H9 (cell line): ENCODE data around the gene RBM48. TPM values are rescaled to one million over a fixed set of nuclear protein-coding genes. Genes with fewer than 3 reads are reported as not detected.

Source experiments
- DNase-seq: peaks from one replicate; pipeline ENCODE4 v3.0.0-alpha.2; 2017
- H2AFZ ChIP-seq: one replicate; pipeline ENCODE4 v1.6.1; 2013; ENCODE audit warnings: mild to moderate bottlenecking, low read length, control low read depth, moderate library complexity
- H2AK5ac ChIP-seq: 2 replicates; pipeline ENCODE4 v1.6.1; 2013; ENCODE audit warnings: low read length, control low read depth, mixed read lengths; ENCODE audit not compliant: insufficient read length
- H2BK120ac ChIP-seq: one replicate; pipeline ENCODE4 v1.6.1; 2013; ENCODE audit warnings: low read depth, mild to moderate bottlenecking, low read length, control low read depth, inconsistent platforms; ENCODE audit not compliant: poor library complexity, severe bottlenecking
- H2BK12ac ChIP-seq: 2 replicates; pipeline ENCODE4 v1.6.1; 2013; ENCODE audit warnings: low read length, control low read depth, mixed read lengths, low read depth; ENCODE audit not compliant: insufficient read length
- H2BK15ac ChIP-seq: 2 replicates; pipeline ENCODE4 v1.6.1; 2013; ENCODE audit warnings: low read depth, low read length, control low read depth
- H2BK20ac ChIP-seq: one replicate; pipeline ENCODE4 v1.6.1; 2013; ENCODE audit warnings: low read depth, mild to moderate bottlenecking, low read length, control low read depth, inconsistent platforms; ENCODE audit not compliant: poor library complexity, severe bottlenecking
- H2BK5ac ChIP-seq: 2 replicates; pipeline ENCODE4 v1.6.1; 2013; ENCODE audit warnings: low read length, control low read depth, mixed read lengths; ENCODE audit not compliant: insufficient read length
- H3K14ac ChIP-seq: 2 replicates; pipeline ENCODE4 v1.6.1; 2013; ENCODE audit warnings: low read length, control low read depth; ENCODE audit not compliant: insufficient read depth
- H3K18ac ChIP-seq: 2 replicates; pipeline ENCODE4 v1.6.1; 2013; ENCODE audit warnings: low read depth, mild to moderate bottlenecking, mixed read lengths, low read length, control low read depth; ENCODE audit not compliant: insufficient read length
- H3K23ac ChIP-seq: 2 replicates; pipeline ENCODE4 v1.6.1; 2013; ENCODE audit warnings: low read length, control low read depth, mixed read lengths, low read depth; ENCODE audit not compliant: insufficient read length
- H3K23me2 ChIP-seq: 2 replicates; pipeline ENCODE4 v1.6.1; 2013; ENCODE audit warnings: low read depth, mild to moderate bottlenecking, mixed read lengths, low read length, control low read depth; ENCODE audit not compliant: insufficient read length, poor library complexity, severe bottlenecking
- H3K27ac ChIP-seq: 2 replicates; pipeline ENCODE4 v1.5.1; 2013; ENCODE audit warnings: low read length, control low read depth, mixed read lengths, low read depth; ENCODE audit not compliant: insufficient read length
- H3K27me3 ChIP-seq: 2 replicates; pipeline ENCODE4 v1.6.1; 2013; ENCODE audit warnings: low read length, control low read depth, inconsistent platforms; ENCODE audit not compliant: insufficient read depth
- H3K4ac ChIP-seq: 2 replicates; pipeline ENCODE4 v1.6.1; 2013; ENCODE audit warnings: low read depth, mild to moderate bottlenecking, control low read depth, inconsistent platforms, low read length, moderate library complexity
- H3K4me1 ChIP-seq: 2 replicates; pipeline ENCODE4 v1.6.1; 2013; ENCODE audit warnings: low read length, control low read depth, inconsistent platforms; ENCODE audit not compliant: insufficient read depth
- H3K4me2 ChIP-seq: 2 replicates; pipeline ENCODE4 v1.6.1; 2013; ENCODE audit warnings: low read length, control low read depth, mixed read lengths; ENCODE audit not compliant: insufficient read length, insufficient read depth
- H3K56ac ChIP-seq: 2 replicates; pipeline ENCODE4 v1.6.1; 2013; ENCODE audit warnings: low read depth, mild to moderate bottlenecking, mixed read lengths, low read length, control low read depth; ENCODE audit not compliant: insufficient read length
- H3K79me1 ChIP-seq: 2 replicates; pipeline ENCODE4 v1.6.1; 2013; ENCODE audit warnings: low read depth, mild to moderate bottlenecking, moderate library complexity, low read length, control low read depth, inconsistent platforms; ENCODE audit not compliant: insufficient read depth, poor library complexity, severe bottlenecking
- H3K79me2 ChIP-seq: 2 replicates; pipeline ENCODE4 v1.6.1; 2013; ENCODE audit warnings: low read length, control low read depth, inconsistent platforms; ENCODE audit not compliant: insufficient read depth
- H3K9ac ChIP-seq: 2 replicates; pipeline ENCODE4 v1.6.1; 2013; ENCODE audit warnings: low read length, control low read depth, mixed read lengths; ENCODE audit not compliant: insufficient read length; ENCODE audit errors: extremely low read depth
- H3K9me3 ChIP-seq: one replicate; pipeline ENCODE4 v1.6.1; 2013; ENCODE audit warnings: low read depth, low read length, inconsistent platforms; ENCODE audit not compliant: control insufficient read depth
- H3T11ph ChIP-seq: one replicate; pipeline ENCODE4 v1.6.1; 2013; ENCODE audit warnings: mild to moderate bottlenecking, low read length, control low read depth, inconsistent platforms
- H4K20me1 ChIP-seq: one replicate; pipeline ENCODE4 v1.6.1; 2013; ENCODE audit not compliant: control insufficient read depth, insufficient read length, insufficient read depth
- H4K5ac ChIP-seq: 2 replicates; pipeline ENCODE4 v1.6.1; 2013; ENCODE audit warnings: low read depth, mild to moderate bottlenecking, mixed read lengths, low read length, control low read depth; ENCODE audit not compliant: insufficient read length
- H4K8ac ChIP-seq: replicated peaks from 2 replicates; pipeline ENCODE4 v1.6.1; 2013; ENCODE audit warnings: low read length, control low read depth, mixed read lengths, low read depth; ENCODE audit not compliant: insufficient read length
- H4K91ac ChIP-seq: 2 replicates; pipeline ENCODE4 v1.6.1; 2013; ENCODE audit warnings: low read depth, mild to moderate bottlenecking, moderate library complexity, mixed read lengths, low read length, control low read depth; ENCODE audit not compliant: insufficient read length
- H3K27ac Mint-ChIP-seq, 3 experiments: 2 replicates in 2 of 3; 3 replicates in 1 of 3; pipeline ENCODE4 v1.8.0; 2020 to 2021; ENCODE audit warnings: mixed read lengths in 3 of 3, mild to moderate bottlenecking in 1 of 3, moderate library complexity in 1 of 3
- H3K27me3 Mint-ChIP-seq: 2 replicates; pipeline ENCODE4 v1.8.0; 2021; ENCODE audit warnings: low read depth, mild to moderate bottlenecking, moderate library complexity, mixed read lengths
- H3K36me3 Mint-ChIP-seq, 3 experiments: 2 replicates in 2 of 3; 3 replicates in 1 of 3; pipeline ENCODE4 v1.8.0; 2020 to 2021; ENCODE audit warnings: low read depth in 3 of 3, mixed read lengths in 3 of 3; ENCODE audit not compliant: insufficient read depth in 1 of 3
- H3K4me1 Mint-ChIP-seq, 2 experiments: 2 replicates each; pipeline ENCODE4 v1.8.0; 2020; ENCODE audit warnings: mixed read lengths in 2 of 2
- H3K4me3 Mint-ChIP-seq, 2 experiments: 2 replicates in 1 of 2; 3 replicates in 1 of 2; pipeline ENCODE4 v1.8.0; 2020 to 2021; ENCODE audit warnings: mild to moderate bottlenecking in 2 of 2, mixed read lengths in 2 of 2, moderate library complexity in 1 of 2
- H3K9me3 Mint-ChIP-seq, 2 experiments: 2 replicates in 1 of 2; 3 replicates in 1 of 2; pipeline ENCODE4 v1.8.0; 2020; ENCODE audit warnings: mild to moderate bottlenecking in 2 of 2, mixed read lengths in 2 of 2, moderate library complexity in 1 of 2
- CTCF ChIP-seq: fragments of 200-600 bp; sonication (generic); conservative IDR thresholded peaks from 3 replicates; pipeline ENCODE4 v1.8.0; 2021; ENCODE audit warnings: antibody characterized with exemption, mild to moderate bottlenecking
- WGBS: extraction: QIAGEN DNeasy Blood & Tissue Kit; methylation state at CpG from one replicate; pipeline ENCODE4 v1.1.7; 2013; ENCODE audit warnings: missing lambda C conversion rate, low lambda C conversion rate, mixed read lengths; ENCODE audit not compliant: insufficient read length; ENCODE audit errors: extremely low coverage; 5-methylcytosine and 5-hydroxymethylcytosine counted together
- total RNA-seq: library from RNA; stranded (reverse); gene quantifications from 2 replicates; pipeline ENCODE4 v1.2.1, GENCODE V29; 2021

RBM48 gene
- total RNA-seq, 1 experiment from 2014 or later: 12.5 TPM

GRCh38 chr7:92513167-92513902 lies 15.3 kb upstream of the RBM48 start:
- Histone ChIP-seq H3K4me2 (no peak overlapping the region), H3K27me3 (no peaks in the 10 kb centered on the region), H3T11ph (no peak overlapping the region), H4K91ac (no peak overlapping the region), H3K79me2 (no peaks in the 10 kb centered on the region), H2BK120ac (no peak overlapping the region), H3K18ac (no peak overlapping the region), H2BK12ac (no peak overlapping the region), H3K4ac (no peak overlapping the region), H3K14ac (no peak overlapping the region), H2BK20ac (no peak overlapping the region), H3K9ac (no peak overlapping the region), H3K79me1 (no peaks in the 10 kb centered on the region), H3K27ac (no peak overlapping the region), H2BK15ac (no peak overlapping the region), H2BK5ac (no peak overlapping the region), H2AFZ (no peak overlapping the region), H3K23ac (no peak overlapping the region), H2AK5ac (no peak overlapping the region), H3K9me3 (no peaks in the 10 kb centered on the region), H4K20me1 (no peaks in the 10 kb centered on the region), H4K5ac (no peak overlapping the region), H3K4me1 (no peaks in the 10 kb centered on the region), H3K23me2 (no peaks in the 10 kb centered on the region), H3K56ac (no peak overlapping the region), H4K8ac (no peak overlapping the region)
- H3K9me3 Mint-ChIP-seq: no peaks in the 10 kb centered on the region
- no peak overlapping the region for H3K4me3 Mint-ChIP-seq
- H3K27ac Mint-ChIP-seq: no peak overlapping the region
- TF ChIP-seq CTCF: no peak
- H3K27me3 Mint-ChIP-seq: no peaks in the 10 kb centered on the region
- H3K36me3 Mint-ChIP-seq: peaks cover 2 to 29% (median 29%) of the 10 kb centered on the region in 3 experiments; a peak in 6 of 7 replicates
- no CpG with 5 or more reads among the region's 3 CpGs for WGBS
- no peak for DNase-seq
- H3K4me1 Mint-ChIP-seq: no peaks in the 10 kb centered on the region
